Measurements from ENCODE around the gene ETV6.
"Not testable (repeated sequence)": the region's sequence is repeated elsewhere in the genome, so short reads cannot be mapped to it uniquely, and the experiment has no call there.

ETV6 gene
- 46.9 to 82.7 reads per million in 2 experiments for total RNA-seq

DNA sequence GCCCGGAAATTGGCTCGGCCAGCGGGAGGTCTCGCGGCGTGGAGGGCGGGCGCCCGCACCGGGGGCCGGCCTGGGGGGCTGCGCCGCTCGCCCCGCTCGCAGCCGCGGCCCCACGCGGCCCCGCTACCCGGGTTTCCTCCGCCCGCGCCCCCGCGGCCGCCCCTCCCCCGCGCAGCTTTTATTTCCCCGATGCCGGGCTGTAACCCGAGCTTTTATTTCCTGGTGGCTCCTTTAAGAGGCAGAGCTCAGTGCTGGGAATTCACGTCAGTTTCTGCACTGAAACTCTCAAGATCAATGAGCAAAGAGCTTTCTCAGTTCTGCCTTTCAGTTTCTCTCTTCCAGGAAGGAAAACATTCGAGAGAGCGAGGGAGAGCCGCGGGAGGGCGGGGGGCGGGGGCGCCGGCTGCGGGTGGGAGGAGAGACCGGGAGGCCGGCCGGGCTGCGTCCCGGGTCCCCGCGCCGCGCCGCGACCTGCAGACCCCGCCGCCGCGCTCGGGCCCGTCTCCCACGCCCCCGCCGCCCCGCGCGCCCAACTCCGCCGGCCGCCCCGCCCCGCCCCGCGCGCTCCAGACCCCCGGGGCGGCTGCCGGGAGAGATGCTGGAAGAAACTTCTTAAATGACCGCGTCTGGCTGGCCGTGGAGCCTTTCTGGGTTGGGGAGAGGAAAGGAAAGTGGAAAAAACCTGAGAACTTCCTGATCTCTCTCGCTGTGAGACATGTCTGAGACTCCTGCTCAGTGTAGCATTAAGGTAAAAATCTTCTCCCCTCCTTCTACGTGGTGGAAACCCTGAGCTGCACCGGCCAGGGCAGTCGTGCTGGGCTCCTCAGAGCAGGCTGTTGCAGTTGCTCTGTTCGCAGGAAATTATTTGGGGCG lies at the start of gene ETV6:
Gene ETV6, plus strand, starts transcription at position 262 of the 873 bp plus-strand sequence. Its CDS starts 454 bp downstream, at position 716.
- DNase-seq (ENCODE audit: low read depth): peak; percentile 47

DNA sequence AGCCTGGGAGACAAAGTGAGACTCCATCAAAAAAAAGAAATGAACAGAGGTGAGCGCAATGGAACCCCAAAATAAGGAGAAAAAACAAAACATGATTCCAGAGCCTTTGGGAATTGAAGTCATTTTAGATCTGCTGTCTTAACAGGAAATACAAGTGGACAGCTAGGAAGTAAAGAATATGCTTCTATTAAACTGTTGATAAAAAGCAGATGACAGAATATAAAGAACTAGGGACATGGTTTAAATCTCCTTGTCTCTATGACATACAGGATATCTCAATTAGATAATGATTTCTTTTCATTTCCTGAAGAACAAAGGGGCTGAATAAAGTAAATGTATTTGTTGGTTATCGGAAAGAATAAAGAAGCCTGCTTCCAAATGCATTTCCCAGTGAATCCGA lies 49.3 kb upstream of the ETV6 start:
- DNase-seq (ENCODE audit: low read depth): no peak

DNA sequence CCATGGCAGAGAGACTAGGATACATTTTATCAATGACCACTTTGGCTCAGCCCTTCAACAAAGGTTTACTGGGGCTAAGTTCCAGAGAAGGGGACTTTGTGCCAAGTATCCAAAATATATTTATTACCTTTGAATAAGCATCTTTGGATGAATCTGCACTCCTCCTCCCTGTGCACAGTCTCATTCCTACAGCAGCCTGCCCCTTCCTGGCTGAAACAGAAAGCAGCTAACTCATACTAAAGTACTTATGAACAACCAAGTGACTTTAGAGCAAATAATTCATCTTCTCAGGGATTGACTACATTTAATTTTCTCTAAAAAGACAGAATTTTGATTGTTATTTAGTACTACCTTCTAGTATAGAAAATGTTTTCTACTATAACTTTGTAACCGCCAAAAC lies 47.8 kb upstream of the ETV6 start:
- DNase-seq (ENCODE audit: low read depth): no peak

DNA sequence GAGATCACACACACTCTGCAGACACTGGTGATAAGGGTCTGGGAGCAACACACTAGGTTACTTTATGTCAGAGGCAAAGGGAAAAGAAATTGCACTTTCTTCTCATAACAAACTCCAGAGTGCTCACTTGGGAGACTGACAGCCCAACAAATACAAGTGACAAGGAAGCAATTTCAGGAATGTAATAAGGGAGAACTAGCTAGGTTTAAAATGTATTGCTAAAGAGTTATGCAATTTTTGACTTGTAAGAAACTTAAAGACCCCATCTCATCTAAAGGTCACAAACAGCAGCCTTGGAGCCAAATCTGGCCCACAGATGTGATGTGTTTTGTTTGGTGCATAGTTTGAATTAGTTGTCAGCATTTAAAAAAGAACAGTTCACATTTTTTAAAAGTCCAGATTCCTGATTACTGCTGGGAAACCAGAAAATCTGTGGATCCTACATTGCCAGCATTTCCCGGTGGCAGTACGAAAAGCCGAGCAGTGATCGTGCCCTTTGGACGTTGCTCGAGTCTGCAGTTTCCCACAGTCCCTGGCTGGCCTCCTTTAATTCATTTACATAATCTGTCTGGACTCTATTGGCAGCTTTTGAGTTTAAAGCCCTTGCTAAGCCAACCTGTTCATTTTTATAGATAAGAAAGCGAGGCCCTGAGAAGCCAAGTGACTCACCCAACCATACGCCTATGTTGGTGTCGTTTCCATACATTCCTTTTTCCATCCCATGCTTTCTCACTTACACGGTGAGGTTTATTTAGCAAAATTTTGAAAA lies 42.0 kb upstream of the ETV6 start:
- DNase-seq (ENCODE audit: low read depth): no peak

DNA sequence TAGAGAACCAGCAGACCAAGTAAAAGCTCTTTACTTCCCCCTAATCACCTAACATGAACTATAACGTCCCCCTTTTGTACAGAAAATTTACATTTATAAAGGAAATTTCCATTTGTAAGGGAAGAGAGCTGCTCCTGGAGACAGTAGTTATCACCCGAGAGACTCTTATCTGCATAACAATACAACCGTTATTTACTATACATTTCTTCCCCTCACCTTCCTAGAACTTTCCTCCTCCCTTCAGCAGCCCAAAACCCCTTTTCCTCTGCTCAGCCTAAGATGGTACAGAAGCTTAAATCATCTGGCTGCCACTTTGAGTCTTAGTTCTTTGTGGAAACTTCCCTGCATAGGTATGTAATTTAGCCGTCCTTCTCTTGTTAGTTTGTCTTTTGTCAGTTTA lies 40.4 kb upstream of the ETV6 start:
- no peak for DNase-seq (ENCODE audit: low read depth)

DNA sequence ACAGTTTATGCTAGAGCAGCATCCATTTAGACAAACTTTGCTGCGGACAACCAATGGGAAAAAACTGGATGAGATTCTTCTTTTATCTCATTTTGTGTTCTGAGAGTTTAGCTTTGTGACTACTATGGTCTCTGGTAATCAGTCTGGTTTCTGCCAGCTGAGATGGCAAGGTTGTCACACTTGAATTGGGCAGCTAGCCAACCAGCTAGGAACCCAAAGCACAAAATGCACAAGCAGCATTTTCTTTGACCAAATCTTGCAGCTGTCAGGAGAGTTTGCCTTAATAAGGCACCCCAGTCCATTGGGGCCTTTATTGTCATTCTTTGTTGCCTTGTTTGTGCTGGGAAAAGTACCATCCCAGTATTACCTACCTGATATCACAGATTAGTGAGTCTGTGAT lies 34.0 kb upstream of the ETV6 start:
- no peak for DNase-seq (ENCODE audit: low read depth)

DNA sequence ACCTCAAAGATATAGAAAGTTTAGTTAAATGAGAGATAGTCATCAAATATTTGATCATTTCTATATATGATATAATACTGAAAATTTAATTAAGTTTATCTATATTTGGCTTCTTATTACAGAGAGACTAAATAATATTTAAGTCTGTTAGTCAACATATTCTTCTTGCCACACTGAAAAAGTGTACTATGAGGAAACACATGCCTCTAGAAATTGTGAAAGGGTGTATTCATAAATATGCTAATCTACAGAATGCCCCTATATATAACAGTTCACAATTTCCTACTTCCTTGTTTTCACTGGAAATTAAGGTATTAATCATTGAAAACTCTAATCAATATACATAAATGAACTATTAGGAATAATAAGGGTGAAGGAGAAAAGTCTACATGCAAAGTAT lies 31.4 kb upstream of the ETV6 start:
- no peak for DNase-seq (ENCODE audit: low read depth)

DNA sequence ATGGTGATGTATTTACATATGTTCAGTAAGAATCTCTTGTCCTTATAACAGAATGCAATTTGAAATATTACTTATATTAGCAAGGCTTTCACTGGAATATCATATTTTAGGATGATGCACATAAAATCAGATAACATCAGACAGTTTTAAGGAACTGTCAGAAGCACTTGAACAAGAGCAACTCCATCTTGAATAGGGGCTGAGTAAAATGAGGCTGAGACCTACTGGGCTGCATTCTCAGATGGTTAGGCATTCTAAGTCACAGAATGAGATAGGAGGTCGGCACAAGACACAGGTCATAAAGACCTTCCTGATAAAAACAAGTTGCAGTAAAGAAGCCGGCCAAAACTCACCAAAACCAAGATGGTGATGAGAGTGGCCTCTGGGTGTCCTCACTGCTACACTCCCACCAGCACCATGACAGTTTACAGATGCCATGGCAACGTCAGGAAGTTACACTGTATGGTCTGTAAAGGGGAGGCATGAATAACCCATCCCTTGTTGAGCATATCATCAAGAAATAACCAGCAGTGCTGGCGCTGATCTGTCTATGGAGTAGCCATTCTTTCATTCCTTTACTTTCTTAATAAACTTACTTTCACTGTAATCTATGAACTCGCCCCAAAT lies 27.6 kb upstream of the ETV6 start:
- DNase-seq (ENCODE audit: low read depth): peak; percentile 3

DNA sequence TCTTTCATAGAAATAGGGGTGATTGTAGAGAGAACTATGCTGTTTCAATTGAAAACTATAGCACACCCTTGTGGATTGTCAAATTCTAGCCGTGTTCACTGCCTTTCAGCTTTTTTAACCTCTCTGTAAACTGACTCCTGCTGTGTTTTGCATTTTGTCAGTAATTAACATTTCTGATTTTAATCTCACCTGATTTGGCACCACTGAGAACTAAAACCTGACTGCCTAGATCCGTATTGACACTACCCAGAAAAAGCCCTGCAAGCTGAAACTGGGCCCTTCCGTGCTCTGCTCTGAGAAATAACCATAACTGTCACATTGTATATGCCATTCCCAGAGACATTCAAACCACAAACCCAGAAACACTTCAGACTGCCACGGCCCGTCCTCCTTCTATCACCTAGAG lies 26.6 kb upstream of the ETV6 start:
- DNase-seq (ENCODE audit: low read depth): no peak

DNA sequence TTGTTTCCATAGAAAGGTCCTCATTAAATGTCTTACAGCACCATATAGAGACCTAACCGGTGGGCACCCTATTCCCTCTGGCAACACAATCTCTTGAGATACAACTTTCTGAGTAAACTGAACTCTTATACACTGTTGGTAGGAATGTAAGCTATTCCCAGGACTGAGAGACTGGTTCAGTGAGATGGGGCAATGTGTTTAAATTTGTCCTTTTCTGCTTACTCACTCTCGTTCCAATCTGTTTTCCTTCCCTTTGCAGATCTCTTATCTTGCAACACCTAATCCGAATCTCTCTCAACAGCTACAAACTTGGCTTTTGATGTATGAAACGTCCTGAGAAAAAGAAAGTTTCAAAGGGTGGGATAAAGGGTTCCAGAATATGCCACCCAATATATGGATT lies 26.1 kb upstream of the ETV6 start:
- DNase-seq (ENCODE audit: low read depth): no peak

DNA sequence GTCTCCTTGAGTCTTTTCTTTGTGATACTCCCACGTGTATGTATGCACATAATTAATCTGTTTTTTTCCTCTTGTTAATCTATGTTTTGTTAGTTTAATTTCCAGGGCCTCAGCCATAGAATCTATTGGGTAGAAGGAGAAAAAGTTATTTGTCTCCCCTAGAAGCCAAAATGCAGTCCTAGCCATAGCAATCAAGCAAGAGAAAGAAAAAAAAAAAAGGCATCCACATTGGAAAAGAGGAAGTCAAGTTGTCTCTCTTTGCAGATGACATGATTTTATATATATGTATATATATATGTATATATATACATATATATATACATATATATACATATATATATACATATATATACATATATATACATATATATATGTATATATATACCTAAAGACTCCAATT lies 25.4 kb upstream of the ETV6 start:
- no peak for DNase-seq (ENCODE audit: low read depth)

DNA sequence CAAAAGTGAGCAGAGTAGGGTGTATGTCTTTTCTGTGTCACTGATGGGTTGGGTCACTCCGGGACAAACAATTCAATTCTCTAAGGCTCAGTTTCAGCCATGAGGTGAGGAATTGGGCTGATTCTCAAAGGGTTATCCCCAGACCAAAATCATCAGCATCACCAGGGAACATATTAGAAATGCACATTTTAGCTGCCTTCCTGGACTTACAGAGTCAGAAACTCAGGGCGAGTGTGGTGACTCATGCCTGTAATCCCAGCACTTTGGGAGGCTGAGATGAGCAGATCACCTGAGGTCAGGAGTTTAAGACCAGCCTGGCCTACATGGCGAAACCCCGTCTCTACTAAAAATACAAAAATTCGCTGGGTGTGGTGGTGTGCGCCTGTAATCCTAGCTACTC lies 21.8 kb upstream of the ETV6 start:
- DNase-seq (ENCODE audit: low read depth): not testable (repeated sequence)

DNA sequence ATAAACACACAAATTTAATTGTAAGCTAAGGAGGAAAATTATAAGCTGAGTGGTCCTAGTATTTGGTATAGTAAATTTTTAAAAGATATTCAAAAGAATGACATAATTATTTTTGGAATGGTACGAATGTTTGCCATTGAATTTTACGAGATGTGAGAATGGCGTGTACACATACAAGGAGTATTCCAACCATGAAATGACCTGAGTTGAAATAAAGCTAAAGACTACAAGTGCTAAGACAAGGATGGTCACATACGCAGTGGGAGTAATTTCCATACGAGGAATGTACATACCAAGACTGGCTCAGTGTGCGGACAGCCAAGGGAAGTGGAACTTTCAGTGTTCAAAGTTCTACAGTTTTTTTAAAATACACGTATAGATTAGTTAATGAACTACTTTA lies 21.1 kb upstream of the ETV6 start:
- DNase-seq (ENCODE audit: low read depth): no peak

DNA sequence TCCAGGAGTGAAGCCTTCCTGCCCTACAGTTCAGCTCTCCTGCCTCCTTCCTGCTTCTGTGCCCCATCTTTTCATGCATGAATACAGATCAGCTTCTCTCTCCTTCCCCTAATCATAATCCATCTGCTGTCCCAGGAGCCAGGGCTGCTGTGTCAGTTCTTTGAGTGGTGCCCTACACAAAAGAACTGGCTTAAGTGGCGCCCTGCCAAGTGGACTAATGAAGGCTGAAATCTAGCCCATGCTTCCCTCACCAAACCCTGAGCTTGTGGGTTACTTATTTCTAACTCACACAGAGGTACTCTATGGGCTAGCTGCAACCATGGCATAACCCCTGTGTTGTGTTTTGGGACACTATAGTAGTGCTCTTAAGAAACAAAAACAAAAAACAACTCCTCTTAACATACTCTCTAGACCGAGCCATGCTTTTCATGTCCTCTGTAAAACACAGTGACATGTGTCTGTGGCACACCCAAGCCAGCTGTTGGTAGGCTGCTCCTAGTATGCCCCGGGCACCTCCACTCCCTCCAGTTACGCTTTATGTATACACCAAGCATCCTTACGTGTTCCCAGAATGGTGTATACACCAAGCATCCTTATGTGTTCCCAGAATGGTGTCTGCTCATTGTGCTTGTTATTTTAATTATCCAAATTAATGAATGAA lies 19.3 kb upstream of the ETV6 start:
- DNase-seq (ENCODE audit: low read depth): no peak

DNA sequence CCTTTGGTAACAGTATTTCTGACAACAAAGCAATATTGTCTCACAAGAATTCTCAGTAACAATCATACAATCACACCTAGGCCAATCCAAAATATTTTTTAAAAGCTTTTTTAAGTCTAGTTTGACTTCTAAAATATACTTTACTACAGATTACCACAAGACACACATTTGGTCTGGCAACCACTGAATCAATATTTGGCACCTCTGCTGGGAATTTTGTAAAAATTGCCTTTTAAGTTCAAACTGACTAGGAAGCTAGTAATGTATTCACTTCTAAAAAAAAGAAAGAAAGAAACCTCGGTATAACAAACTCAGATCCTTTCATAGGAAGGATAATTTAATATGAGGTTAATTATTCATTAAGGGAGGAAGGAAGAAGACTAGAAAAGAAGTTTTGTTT lies 18.2 kb upstream of the ETV6 start:
- no peak for DNase-seq (ENCODE audit: low read depth)

DNA sequence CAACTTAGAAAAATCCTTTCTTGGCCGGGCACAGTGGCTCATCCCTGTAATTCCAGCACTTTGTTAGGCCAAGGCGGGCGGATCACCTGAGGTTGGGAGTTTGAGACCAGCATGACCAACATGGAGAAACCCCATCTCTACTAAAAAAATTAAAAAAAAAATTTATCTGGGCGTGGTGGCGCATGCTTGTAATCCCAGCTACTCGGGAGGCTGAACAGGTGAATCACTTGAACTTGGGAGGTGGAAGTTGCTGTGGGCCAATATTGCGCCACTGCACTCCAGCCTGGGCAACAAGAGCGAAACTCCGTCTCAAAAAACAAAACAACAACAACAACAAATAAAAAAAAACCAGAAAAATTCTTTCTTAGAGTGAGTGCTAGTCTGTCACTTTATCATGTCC lies 17.6 kb upstream of the ETV6 start:
- DNase-seq (ENCODE audit: low read depth): not testable (repeated sequence)

DNA sequence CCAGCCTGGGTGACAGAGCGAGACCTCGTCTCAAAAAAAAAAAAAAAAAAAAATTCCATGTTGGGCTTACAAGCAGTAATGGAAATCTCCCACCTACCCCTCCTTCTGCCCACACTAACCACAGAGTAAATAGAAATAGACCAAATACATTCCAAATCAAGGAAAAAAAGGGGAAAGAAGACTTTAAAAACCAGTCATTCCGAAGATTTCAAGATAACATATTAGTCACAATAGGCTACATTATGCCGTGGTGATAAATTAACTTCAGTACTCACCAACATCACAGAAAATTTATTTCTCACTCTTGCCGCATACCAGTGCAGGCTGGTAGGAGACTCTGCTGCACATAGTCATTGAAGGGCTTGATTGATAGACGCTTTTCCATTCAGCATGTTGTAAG lies 15.5 kb upstream of the ETV6 start:
- DNase-seq (ENCODE audit: low read depth): no peak

DNA sequence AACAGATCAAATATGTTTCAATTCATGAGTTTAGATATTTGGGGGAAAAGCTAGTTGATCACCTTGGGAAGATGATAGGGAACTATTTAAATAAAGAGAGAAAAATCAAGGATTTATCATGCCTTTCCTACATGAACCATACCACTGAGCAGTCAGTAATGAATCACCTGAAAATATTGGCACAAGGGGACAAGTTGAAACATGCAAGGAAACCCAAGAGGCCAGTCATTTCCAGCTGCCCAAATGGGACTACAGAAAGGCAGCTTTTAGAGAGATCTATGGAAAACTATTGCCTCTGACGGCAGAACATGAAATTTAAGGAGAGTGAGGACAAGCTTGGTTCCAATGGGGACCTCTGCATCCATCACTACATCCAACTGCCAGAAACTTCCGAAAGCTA lies 14.1 kb upstream of the ETV6 start:
- DNase-seq (ENCODE audit: low read depth): no peak

DNA sequence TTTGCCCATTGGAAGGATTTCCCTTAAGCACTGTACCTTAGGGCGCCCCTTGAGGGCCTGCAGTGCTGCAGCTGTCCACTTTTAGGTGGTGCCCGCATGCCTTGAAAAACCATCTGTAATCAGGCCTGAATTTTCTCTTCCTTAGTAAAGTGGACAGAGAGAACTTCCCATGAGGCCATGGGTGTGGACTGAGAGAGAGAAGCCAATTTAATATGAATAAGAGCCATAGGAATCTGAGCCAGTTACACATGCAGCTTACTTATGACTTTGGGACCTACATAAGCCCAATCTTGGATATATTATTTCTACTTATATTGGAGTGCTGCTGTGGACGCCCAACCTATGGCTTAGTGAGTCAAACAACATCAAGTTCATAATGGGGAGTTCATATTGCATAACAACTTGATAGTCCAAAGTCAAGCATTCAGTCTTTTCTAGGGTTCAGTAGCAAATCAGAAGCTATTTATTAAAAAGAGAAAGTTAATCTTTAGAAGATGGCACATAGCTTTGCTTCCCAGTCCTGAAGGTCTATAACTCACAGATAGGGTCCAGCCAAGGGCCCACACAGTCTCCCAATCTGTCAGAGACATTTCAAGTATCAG lies 11.1 kb upstream of the ETV6 start:
- no peak for DNase-seq (ENCODE audit: low read depth)

DNA sequence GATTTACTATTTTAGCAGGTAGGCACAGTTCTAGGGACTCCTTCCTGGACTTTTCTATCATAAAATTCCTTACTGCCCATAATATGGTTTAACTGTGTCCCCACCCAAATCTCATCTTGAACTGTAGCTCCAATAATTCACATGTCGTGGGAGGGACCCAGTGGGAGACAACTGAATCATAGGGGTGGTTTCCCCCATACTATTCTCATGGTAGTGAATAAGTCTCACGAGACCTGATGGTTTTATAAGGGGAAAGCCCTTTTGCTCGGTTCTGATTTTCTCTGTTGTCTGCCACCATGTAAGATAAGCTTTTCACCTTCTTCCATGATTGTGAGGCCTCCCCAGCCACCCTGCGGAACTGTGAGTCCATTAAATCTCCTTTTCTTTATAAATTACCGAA lies 10.0 kb upstream of the ETV6 start:
- DNase-seq (ENCODE audit: low read depth): no peak

DNA sequence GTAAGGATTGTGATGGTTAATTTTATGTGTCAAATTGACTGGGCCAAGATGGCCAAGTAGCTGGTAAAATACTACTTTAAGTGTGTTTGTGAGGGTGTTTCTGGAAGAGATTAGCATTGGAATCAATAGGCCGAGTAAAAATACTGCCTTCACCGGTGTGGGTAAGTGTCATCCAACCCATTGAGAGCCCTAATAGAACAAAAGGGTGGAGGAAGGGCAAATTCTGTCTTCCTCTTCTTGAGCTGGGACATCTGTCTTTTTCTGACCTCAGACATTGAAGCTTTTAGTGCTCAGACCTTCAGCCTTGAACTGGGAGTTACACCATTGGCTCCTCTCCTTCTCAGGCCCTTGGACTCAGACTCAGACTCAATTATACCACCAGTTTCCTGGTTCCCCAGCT lies 8.0 kb upstream of the ETV6 start:
- DNase-seq (ENCODE audit: low read depth): no peak

DNA sequence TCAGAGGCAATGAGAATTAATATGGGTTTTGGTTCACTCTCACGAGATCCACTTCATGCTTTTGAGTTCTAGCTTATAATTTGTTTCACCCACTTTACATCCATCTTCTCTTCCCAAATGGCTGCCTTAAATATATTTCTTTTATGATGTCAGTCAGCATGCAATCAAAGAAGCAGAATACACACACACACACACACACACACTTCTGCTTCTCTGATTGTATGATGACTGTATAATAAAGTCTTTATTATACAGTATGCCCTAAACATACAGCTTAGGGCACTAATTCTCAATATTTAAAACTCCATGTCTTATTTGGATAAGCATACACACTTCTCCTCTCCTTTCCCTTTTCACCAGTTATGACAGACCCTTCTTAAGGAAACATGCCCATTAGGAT lies 6.7 kb upstream of the ETV6 start:
- DNase-seq (ENCODE audit: low read depth): no peak
